ENCODE data around the gene ZGPAT. TPM values are rescaled to one million over a fixed set of nuclear protein-coding genes. Genes with fewer than 3 reads are reported as not detected.

ZGPAT gene
- total RNA-seq, 1 donor from 2014 or later = 10.1 TPM

DNA sequence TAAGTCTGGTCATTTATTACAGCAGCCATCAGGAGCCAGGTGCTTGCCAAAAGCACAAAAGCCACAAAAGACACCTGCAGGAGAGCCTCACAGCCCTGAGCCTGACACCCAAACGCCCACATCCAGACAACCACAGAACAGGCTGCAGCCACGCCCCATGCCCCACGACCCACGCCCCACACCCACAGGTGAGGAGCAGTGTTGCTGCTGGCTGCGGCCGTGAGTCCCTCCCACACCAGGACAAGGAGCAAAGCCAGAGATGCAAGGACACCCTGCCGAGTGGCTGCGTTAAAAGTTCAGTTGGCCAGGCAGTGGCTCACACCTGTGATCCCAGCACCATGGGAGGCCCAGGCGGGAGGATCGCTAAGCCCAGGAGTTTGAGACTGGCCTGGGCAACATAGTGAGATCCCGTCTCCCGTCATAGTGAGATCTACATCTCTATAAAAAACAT is 74.7 kb downstream of the ZGPAT start:
- DNase-seq (ENCODE audit: low read depth in 2 of 2) = no peak

DNA sequence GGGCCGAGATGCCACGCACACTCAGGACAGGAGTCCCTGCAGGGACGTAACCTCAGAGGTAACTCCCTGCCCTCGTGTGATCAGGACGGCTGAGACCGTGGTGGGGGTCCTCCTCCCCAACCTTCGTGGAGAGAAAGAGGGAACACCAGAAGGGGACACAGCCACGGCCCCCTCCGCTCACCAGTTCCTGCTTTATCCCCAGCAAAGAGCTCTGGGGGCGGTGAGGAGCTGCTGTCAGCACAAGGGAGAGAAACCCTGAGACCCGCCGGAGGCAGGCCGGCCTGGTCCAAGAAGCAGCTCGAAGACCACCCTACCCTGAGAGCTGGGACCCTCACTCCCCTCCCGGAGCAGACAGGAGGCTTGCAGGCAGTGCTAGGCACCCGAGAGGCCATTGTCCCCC is 76.1 kb downstream of the ZGPAT start:
- no peak for DNase-seq (ENCODE audit: low read depth in 2 of 2)

DNA sequence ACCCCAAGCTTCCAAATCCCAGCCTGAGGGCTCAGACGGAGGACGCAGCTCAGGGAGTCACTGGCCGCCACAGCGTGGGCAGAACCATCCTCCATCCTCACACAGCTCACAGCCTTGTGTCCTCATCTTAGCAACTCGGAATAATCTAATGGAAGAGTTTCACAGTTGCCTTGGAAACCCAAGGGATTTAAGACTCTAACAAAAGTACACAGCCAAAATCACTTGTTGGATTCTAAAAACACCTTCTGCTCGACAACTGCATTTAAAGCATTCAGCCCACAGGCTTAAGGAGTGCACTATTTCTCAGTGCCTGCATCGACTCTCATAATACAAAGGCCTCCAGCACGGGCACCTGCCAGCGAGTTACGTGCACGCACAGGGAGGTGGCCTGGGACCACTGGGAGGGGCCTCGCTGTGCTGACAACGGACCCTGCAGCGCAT is 77.9 kb downstream of the ZGPAT start:
- DNase-seq (ENCODE audit: low read depth in 2 of 2) = no peak

Other genes with a start within 250 kb of the ZGPAT start
- not detected in 2 replicates for gene KCNQ2, start 235.4 kb upstream of the ZGPAT start, total RNA-seq
- 9.2 and 22.0 TPM in 2 replicates for gene EEF1A2, start 209.0 kb upstream of the ZGPAT start, total RNA-seq
- gene PPDPF, start 187.3 kb upstream of the ZGPAT start, total RNA-seq = 16.3 and 36.2 TPM in 2 replicates
- under 0.01 TPM in 2 replicates for gene PTK6, start 170.7 kb upstream of the ZGPAT start, total RNA-seq
- gene SRMS, start 160.3 kb upstream of the ZGPAT start, total RNA-seq = not detected in 2 replicates
- gene FNDC11, start 153.9 kb upstream of the ZGPAT start, total RNA-seq = 1.1 and 1.3 TPM in 2 replicates
- 25.7 and 30.1 TPM in 2 replicates for gene HELZ2, start 133.8 kb upstream of the ZGPAT start, total RNA-seq
- 6.3 and 9.4 TPM in 2 replicates for gene GMEB2, start 80.9 kb upstream of the ZGPAT start, total RNA-seq
- 0.38 and 0.51 TPM in 2 replicates for gene STMN3, start 54.6 kb upstream of the ZGPAT start, total RNA-seq
- 6.0 and 6.1 TPM in 2 replicates for gene RTEL1, start 49.7 kb upstream of the ZGPAT start, total RNA-seq
- 3.9 and 15.4 TPM in 2 replicates for gene TNFRSF6B, start 11.4 kb upstream of the ZGPAT start, total RNA-seq
- gene ARFRP1, start 63 bp upstream of the ZGPAT start, total RNA-seq = 22.5 and 38.1 TPM in 2 replicates
- gene LIME1, start 28.6 kb downstream of the ZGPAT start, total RNA-seq = 0.90 and 1.5 TPM in 2 replicates
- gene SLC2A4RG, start 31.7 kb downstream of the ZGPAT start, total RNA-seq = 5.9 and 9.2 TPM in 2 replicates
- gene ZBTB46, start 123.2 kb downstream of the ZGPAT start, total RNA-seq = 67.1 and 69.7 TPM in 2 replicates
- gene ABHD16B, start 153.5 kb downstream of the ZGPAT start, total RNA-seq = not detected in 2 replicates
- gene TPD52L2, start 157.2 kb downstream of the ZGPAT start, total RNA-seq = 112 and 178 TPM in 2 replicates
- gene DNAJC5, start 187.1 kb downstream of the ZGPAT start, total RNA-seq = 67.3 and 89.9 TPM in 2 replicates
- 26.6 and 45.0 TPM in 2 replicates for gene UCKL1, start 248.4 kb downstream of the ZGPAT start, total RNA-seq

Measured in dermis microvascular lymphatic vessel endothelial cell (primary cell).